Measurements from ENCODE around the gene ZDHHC11.
"Not testable (repeated sequence)": the region's sequence is repeated elsewhere in the genome, so short reads cannot be mapped to it uniquely, and the experiment has no call there.

ZDHHC11 gene

DNA sequence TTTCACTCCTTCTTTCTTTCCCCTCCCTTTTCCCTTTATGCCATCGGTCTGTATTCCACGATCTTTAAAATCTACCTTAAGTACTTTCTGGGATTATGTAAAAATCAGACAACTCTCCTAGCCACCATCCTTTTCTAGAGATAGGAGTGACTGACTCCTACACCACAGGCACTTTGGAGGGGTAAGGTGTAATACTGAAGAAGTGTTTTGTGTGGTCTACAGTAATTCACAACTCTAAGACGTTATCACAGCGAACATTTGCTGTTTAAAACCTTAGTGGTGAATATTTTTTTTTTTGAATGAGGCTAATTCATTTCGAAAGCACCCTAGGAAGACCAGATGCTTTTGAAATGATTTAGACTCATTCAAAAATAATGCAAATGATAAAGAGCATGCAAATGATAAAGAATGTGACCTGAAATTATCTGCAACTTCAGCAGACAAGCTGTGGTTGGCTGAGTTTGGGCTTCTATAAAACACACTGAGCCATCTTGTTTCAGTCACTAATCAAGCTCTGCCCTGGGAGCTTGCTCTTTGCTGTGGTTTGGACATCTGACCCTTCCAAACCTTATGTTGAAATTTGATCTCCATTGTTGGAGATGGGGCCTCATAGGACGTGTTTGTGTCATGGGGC, 52.2 kb downstream of the ZDHHC11 start:
- peak; percentile 85 for DNase-seq

DNA sequence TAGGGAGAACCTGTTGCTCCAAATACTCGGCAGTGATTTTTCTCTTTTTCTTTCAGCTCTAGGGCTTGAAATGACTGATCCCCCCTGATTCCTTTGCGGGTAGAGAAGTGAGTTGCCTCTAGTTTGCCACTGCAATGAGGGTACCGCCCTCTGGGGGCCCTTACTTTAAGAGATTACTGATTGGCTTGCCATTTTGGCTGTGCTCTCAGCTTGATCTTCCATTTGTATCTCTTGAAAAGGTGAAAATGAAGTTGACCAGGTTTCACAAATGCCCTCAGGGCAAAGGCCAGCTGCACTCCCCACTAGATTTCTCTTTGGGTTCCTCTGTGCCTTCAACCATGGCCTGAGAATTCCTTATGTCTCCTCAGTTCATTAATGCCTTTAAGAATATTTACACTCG, 52.8 kb downstream of the ZDHHC11 start:
- not testable (repeated sequence) for DNase-seq

DNA sequence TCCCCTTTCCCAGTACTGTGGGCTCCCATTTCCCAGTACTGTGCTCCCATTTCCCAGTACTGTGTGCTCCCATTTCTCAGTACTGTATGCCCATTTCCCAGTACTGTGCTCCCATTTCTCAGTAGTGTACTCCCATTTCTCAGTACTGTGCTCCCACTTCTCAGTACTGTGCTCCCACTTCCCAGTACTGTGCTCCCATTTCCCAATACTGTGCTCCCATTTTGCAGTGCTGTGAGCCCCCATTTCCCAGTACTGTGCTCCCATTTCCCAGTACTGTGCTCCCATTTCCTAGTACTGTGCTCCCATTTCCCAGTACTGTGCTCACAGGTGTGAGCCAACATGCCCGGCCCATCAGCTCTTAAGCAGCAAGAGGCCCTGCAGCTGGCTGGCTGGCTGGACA, 54.9 kb downstream of the ZDHHC11 start:
- DNase-seq, result not testable (repeated sequence)

DNA sequence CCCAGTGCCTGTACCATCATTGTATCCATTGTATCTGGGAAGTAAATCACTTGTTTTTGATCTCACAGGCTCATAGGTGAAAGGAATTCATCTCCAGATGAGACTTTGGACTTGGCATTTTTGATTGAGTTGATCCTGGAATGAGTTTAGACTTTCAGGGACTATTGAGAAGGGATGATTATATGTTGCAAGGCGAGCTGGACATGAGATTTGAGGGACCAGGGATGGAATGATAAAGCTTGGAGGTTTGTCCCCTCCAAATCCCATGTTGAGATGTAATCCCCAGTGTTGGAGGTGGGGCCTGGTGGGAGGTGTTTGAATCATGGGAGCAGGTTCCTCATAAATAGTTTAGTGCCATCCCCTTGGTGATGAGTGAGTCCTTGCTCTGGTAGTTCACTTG, 55.8 kb downstream of the ZDHHC11 start:
- DNase-seq, result not testable (repeated sequence)

DNA sequence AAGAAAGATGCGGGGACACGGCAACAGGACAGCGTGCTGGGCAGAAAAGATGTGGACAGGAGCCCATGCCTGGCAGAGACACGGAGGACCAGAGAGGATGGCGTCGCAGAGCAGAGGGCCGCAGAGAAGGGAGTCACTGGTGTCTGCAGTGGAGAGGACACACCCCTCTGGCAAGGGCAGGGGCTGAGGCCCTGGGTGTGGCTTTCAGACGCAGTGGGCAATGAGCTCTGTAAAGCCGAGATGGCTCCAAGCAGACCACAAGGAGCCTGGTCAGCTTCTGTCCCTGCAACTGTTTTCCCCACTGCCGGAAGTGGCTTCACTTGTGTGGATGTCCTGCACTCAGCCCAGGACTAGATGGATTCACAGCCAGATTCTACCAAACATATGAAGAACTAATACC, 62.1 kb downstream of the ZDHHC11 start:
- not testable (repeated sequence) for DNase-seq

DNA sequence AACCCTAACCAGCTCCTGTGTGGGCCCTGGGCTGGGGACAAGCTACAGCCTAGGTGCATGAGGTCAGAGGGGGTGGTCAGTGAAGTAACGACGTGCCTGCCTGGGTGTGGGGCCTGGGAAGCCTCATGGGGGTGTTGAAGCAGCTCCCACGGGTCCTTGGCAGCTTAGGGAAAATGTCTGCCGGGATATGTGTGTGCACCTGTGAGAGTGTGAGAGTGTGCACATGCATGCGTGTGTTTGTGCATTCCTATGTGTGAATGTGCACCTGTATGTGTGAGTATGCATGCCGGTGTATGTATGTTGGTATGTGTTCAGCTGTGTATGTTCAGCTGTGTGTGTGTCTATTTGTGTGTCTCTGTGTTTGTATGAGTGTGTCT, 62.9 kb downstream of the ZDHHC11 start:
- DNase-seq, result not testable (repeated sequence)

DNA sequence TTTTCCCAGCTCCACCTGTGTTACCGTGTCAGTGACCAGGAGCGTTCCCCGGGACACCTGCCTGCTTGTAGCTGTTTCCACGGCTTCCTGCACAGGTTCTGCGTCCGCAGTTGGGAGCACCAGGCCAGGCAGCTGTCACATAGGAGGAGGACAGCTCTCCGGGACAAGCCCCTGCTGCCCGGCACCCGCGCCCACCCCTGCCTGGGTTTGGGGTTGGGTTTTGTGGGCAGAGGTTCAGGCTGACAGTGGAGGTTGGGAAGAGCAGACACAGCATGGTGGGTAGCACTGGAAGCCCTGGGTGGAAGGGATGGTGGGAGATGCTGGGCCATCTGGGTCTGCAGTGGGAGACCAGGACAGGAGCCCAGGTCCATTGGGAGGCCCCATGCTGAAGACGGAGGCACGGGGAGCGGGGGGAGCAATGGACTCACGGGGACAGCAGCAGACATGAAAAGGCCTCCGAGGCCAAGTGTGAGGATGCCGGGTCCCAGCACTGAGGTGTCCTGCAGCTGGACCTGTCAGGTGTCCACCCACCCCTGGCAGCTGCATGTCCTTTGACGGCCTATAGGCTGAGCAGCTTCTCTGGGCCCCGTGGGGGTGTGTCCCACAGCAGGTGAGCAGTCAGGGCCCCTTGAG, 63.4 kb downstream of the ZDHHC11 start:
- DNase-seq, result not testable (repeated sequence)

DNA sequence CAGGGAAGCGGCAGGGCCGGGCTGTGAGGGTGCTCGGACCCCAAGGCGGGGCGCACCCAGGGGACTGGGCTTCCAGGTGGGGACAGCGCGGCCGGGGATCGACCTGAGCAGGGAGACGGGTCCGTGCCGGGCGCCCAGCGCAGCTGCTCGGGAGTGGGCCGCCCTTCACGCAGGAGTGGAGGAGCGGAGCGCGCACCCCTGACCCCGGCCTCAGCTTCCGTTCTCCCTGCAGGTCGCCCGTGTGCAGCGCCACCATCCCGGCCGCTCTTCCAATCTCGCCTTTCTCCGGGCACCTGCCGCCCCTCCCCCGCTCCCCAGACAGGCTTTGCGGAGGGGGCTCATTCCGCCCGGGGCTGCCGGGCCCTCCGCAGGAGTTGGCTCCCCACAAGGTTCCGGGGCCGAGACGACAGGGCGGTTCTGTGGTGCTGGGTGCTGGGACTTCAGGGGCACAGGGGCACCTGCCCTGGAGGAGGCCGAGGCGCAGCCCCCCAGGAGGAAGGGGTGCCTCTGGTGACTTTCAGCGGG, 65.5 kb downstream of the ZDHHC11 start:
- not testable (repeated sequence) for DNase-seq

DNA sequence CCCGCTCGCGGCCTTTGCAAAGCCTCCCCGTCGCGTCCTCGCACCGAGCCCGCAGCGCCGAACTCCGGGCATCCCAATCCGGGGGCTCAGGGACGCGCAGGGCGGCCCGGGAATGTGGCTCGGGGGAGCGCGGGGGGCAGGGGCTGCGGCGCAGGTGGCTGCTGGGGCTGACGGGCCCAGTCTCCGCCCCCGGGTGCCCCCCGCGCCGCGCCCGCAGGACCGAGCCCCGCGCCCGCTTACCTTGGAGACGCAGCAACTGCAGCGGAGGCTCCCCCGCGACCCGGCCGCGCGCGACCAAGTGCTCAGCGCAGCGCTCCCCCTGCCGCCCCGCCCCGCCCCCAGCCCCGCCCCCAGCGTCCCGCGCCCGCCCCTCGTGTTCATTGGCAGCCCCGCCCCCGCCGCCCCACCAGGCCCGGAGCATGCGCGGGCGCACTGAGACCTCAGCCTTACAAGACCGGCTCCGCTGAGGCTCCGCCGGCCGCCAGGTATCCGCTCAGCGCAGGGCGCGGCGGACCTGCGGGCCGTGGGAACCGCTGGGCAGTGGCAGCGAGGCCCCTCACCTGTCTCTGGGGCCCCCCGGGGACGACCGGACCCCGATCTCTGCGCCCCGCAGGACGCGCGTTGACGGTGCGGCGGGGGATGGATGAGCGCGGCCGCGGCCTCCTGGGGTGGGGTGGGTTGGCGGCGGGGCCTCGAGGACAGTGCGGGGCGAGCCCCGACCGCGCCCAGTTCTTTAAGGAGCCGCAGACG, 66.2 kb downstream of the ZDHHC11 start, which contains the start of gene ZDHHC11B:
Gene ZDHHC11B, minus strand, starts transcription at position 302 of the 750 bp plus-strand sequence. CDS start 17,810 bp downstream, outside the sequence.
- DNase-seq, result peak; percentile 50

DNA sequence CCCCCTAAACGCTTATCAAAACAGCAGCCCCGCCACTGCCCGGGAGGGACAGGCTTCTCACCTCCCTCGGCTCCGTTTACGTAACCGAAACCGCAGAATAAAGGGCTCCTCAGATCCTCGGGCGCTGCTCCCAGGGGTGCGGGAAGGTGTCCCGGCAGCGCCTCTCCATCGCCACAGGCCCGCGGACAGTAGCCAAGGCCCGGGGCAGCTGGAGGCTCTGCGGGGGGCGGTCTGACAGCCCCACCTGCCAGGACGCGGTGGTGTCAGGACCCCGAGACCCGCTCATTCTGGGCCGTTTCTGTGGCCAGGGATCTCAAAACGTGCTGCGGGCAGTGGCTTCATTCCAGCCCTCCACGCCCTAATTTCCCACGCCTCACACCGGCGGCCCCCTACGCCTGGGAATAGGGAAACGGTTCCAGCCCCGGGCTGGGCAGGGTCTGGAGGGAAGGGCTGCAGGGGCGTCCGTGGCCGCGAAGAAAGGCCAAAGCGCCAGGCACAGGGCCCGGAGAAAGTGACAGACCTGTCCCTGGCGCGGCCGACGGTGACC, 66.8 kb downstream of the ZDHHC11 start:
- DNase-seq, result not testable (repeated sequence)

DNA sequence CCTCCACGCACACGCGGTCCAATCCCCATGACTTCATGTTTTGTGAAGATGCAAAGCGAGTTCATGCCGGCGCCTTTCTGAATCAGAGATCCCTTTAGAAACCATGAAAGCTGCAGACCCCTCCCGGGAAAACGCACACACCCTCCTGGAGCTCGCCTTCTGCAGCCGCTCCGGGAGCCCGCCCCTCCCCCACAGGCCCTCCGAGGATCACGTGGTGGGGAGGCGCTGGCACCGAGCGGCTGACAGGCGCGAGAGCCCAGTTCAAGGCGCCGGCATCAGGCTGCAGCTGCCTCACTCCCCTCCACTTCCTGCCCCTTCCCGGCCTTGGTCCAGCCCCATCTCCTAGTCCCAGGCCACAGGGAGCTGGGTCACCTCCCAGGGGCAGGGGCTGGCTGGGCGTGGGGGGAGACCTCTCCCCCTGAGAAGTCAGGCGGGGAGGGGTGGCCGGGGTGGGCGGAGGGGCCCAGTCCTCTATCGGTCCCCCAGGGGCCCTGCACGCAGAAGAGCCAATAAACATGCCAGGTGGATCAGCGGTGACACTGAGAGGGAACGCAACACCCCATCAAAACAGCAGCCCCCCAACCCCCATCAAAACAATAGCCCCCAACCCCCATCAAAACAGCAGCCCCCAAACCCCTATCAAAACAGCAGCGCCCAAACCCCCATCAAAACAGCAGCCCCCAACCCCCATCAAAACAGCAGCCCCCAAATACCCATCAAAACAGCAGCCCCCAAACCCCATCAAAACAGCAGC, 67.6 kb downstream of the ZDHHC11 start:
- not testable (repeated sequence) for DNase-seq

DNA sequence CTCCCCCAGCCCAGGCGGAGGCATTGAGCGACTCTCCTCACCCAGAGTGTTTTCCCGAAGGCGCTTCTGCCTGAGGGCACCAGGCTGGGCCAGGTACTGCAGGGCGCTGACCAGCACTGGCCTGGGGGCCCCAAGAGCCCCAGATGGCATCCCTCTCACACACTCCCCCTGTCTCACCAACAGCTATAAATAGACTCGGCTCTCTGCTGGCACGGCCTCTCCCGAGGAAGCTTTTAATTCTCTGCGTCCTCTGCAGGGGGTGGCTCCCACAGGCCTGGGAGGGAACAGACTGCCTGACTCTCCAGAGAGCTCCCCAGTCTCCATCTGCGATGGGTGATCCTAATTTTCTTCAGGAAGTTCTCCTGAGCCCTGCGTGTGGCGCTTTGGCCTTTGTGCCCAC, 68.4 kb downstream of the ZDHHC11 start:
- DNase-seq, result not testable (repeated sequence)

DNA sequence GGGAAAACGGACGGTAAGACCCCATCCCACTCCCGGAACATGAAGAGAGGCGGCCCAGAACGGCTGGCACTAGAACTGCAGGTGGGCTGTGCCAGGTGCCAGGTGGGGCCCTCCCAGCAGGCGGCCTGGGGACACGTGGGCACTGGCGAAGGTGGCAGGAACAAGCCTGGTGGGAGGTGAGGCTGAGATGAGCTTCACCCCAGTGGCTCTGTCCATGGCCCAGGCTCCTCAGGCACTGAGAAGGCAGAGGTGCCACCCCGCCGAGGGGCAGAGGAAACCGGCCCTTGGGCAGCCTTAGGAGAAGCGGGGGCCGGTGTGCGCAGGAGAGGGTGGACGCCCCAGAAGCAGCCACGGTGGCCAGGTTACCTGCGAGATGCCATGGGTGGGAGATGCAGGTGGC, 70.2 kb downstream of the ZDHHC11 start:
- DNase-seq, result not testable (repeated sequence)

DNA sequence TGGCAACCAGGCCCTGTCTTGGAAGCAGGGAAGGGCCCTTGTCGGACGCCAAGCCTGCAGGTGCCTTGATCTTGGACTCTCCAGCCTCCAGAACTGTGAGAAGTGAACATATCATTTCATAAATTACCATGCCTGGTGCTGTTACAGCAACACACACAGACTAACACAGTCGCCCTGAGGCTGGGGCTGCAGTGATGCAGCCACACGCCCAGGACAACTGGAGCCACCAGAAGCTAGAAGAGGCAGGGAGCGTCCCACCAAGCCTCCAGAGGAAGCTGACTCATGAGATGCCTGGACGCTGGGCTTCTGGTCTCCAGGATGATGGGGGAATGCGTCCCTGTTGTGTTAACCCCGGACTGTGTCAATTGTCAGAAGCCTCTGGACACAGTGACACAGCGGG, 71.8 kb downstream of the ZDHHC11 start:
- DNase-seq, result not testable (repeated sequence)

DNA sequence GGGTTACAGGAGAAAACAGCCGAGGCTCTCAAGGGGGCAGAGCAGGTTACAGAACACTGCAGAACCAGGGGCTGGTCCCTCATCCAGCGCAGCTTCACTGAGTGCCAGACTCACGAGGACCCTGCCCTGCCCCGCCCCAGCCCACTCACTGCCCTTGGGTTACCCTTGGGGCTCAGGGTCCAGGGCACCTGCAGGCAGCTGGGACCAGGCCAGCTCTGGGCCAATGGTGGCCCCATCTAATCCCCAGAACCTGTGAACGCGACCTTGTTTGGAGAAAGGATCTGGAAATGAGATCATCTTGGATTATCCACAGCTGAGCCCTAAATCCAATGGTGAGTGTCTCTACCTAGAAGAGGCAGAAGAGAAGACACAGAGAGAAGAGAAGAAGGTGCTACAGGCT, 72.4 kb downstream of the ZDHHC11 start:
- not testable (repeated sequence) for DNase-seq

DNA sequence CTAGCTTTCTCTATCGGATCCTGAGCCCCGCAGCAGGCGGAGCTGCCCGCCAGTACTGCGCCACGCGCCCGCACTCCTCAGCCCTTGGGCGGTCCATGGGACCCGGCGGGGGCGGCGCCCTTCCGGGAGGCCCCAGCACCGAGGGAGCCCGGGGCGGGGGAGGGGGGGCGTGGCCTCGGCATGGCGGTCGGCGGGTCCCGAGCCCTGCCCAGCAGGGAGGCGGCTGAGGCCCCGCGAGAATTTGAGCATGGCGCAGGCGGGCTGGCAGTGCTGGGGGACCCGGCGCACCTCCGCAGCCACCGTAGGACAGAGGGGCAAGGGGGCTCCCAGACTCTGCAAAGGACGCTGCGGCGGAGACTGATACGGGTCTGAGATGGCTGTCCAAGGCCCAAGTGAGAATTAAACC, 73.0 kb downstream of the ZDHHC11 start:
- no peak for DNase-seq

DNA sequence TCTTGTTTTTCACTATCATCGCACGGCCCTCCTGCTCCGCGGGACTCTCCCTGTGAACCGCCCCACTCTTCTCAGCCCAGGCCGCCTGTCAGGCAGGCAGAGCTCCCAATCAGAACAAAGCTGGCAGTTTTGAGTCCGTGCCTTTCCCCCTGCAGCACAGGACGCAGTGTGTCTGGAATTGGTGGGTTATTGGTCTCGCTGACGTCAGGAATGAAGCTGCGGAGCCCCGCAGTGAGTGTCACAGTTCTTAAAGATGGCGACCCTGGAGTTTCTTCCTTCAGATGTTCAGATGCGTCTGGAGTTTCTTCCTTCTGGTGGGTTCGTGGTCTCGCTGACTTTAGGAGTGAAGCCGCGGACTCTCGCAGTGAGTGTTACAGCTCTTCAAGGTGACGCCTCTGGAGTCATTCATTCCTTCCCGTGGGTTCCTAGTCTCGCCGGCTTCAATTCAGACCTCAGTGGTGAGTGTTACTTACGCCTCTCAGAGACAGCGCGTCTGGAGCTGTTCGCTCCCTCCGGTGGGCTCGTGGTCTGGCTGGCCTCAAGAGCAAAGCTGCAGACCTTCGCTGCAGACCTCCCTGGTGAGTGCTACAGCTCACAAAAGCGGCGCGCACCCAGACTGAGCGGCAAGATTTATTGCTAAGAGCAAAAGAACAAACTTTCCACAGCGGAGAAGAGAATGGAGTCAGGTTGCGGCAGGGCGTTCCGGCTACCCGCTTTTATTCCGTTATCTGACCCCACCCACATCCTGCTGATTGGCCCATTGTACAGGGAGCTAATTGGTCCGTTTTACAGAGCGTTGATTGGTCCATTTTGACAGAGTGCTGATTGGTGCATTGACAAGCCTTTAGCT, 73.7 kb downstream of the ZDHHC11 start:
- DNase-seq, result no peak

DNA sequence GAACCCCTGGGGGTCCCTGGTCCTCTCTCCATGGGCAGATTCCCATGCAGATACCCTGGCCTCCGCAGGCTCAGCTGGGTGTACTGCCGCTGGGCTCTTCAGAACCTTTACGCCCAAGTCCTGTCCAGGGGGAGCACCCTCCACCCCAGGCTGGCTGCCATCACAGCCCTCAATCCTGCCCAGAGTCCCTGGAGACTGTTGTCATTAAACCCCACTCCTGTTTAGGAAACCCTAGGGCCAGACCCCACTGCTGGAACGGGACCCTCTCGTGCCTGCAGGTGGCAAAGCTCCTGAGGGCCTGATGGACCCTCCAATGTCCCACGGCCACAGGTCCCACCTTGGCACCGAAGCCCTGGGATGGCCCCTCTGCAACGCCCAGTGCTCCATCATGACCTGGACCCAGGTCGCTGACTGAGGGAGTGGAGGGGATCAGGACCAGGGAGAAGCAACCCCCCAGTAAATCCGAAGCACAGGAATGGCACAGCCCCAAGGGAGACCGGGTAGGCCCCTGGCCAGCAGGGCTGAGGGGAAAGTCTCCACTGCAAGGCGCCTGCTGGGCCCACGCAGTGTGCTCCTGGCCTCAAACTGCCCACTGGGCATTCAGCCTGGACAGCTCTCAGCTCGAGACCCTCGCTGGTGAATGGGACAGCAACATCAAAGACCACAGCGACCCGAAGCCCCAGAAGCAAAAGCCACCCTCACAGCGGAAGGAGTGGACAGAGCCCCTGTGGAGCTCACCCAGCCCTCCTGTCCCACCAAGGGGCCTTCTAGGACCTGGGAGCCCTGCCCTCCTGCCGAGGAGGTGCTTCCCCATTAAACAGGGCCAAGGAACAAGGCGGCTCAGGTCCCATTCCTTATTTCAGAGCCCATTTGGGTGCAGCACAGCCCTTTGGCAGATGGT, 74.6 kb downstream of the ZDHHC11 start:
- no peak for DNase-seq

DNA sequence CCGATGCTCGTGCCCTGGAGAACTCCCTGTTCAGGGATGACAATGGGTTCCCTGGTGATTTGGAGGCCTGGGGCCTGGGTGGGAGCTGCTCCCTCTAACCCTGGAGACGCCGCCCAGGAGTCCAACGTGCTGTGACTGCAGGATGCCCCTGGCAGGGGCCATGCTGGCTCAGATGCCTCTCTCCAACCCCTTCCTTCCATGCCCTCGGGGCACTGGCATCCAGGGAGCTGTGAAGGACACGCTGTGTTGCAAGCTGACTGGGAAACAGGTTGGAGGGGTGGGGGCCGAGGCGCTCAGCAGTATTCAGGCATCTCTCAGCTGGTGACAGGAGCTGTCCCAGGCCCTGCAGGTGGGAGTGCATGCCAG, 75.2 kb downstream of the ZDHHC11 start:
- DNase-seq, result not testable (repeated sequence)

DNA sequence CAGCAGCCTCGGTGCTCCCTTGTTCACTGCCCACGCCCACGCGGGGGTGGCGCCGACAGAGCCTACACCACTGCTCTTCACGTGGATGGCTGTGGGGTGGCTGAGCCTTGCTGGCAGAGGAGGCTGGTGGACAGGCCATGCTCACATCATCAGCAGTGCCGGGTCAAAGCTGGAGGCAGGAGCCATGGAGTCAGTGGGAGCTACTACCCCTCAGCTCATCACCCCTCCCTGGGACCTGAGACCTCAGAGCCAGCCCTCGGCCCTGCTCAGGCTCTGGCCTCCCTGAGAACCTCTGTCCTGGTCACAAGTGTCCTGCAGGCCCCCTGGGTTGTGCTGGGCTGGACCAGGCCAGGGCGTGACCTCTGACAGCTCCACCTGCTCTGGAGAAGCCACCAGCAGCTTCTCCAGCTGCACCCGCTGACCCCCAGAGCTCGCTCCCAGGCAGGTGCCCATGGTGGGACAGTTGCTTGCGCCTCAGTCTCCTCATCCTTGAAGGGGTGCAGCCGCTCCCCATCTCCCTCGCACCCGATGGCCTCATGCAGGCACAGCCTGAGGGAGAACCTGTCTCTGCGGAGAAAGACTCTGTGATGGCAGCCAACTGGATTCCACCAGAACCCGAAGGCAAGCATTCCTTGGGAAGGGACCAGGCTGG, 75.8 kb downstream of the ZDHHC11 start:
- DNase-seq, result not testable (repeated sequence)
